HG03045 (cell line): ENCODE measurements around the gene FOXL1.

Source experiments
- ATAC-seq: cut with Tn5 transposase; IDR thresholded peaks from one replicate; pipeline ENCODE4 v1.9.1; 2021; ENCODE audit warnings: mild to moderate bottlenecking, moderate library complexity; ENCODE audit not compliant: unreplicated experiment

Gene FOXL1

GRCh38 chr16:86598607-86599565 lies 20.5 kb downstream of the FOXL1 start:
- ATAC-seq, result no peak

GRCh38 chr16:86601356-86601755 lies 23.0 kb downstream of the FOXL1 start:
- ATAC-seq, result no peak

GRCh38 chr16:86602521-86602920 lies 24.2 kb downstream of the FOXL1 start:
- no peak for ATAC-seq

GRCh38 chr16:86604436-86605193 lies 26.3 kb downstream of the FOXL1 start:
- ATAC-seq, result no peak

- no peak for ATAC-seq
These were observed 27.6 kb downstream of the FOXL1 start for GRCh38 chr16:86605950-86606349.

GRCh38 chr16:86608301-86608747 lies 30.0 kb downstream of the FOXL1 start:
- no peak for ATAC-seq

GRCh38 chr16:86609115-86609514 lies 30.8 kb downstream of the FOXL1 start:
- ATAC-seq, result no peak

- no peak for ATAC-seq
These were observed 31.3 kb downstream of the FOXL1 start for GRCh38 chr16:86609661-86610060.

- no peak for ATAC-seq
These were observed 32.6 kb downstream of the FOXL1 start for GRCh38 chr16:86610779-86611524.

- no peak for ATAC-seq
These were observed 33.1 kb downstream of the FOXL1 start for GRCh38 chr16:86611525-86611855.

GRCh38 chr16:86611941-86612340 lies 33.6 kb downstream of the FOXL1 start:
- no peak for ATAC-seq

GRCh38 chr16:86614699-86615098 lies 36.4 kb downstream of the FOXL1 start:
- ATAC-seq, result no peak

GRCh38 chr16:86616906-86617305 lies 38.6 kb downstream of the FOXL1 start:
- no peak for ATAC-seq

GRCh38 chr16:86618431-86619238 lies 40.3 kb downstream of the FOXL1 start:
- no peak for ATAC-seq

- no peak for ATAC-seq
These were observed 41.0 kb downstream of the FOXL1 start for GRCh38 chr16:86619239-86619794.

- no peak for ATAC-seq
These were observed 41.8 kb downstream of the FOXL1 start for GRCh38 chr16:86620184-86620583.

- ATAC-seq, result no peak
These were observed 43.6 kb downstream of the FOXL1 start for GRCh38 chr16:86621966-86622365.

GRCh38 chr16:86622700-86623615 lies 44.6 kb downstream of the FOXL1 start:
- no peak for ATAC-seq

- ATAC-seq, result no peak
These were observed 46.7 kb downstream of the FOXL1 start for GRCh38 chr16:86625029-86625428.
